ENCODE data around the gene JAM2. TPM values are rescaled to one million over a fixed set of nuclear protein-coding genes. Genes with fewer than 3 reads are reported as not detected.
A peak's percentile ranks its signal among the peaks of the same experiment; 100 is the strongest.
"Not testable (repeated sequence)": the region's sequence is repeated elsewhere in the genome, so short reads cannot be mapped to it uniquely, and the experiment has no call there.

The JAM2 gene
- total RNA-seq, 1 donor from 2014 or later, result 38.6 TPM

DNA sequence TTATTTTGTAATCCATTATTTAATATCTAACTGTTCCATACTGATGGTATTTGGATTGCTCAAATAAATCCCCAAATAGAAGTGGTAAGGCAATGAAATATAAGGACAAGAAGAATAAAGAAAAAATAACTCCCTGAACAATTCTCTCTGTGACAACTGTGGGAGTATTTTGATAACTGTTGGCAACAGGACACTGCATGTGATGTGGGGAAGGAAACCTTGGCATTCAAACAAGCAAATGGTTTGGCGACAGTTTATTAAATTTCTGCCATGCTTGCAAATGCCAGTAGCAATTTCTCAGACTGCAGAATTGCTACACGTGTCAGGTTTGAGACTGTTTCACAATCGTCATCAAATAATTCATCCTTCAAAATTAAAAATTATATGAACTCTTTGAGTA lies 23.2 kb upstream of the JAM2 start:
- no peak for DNase-seq
- ATAC-seq, result no peak
- Histone ChIP-seq H3K27me3 (no peaks in the 10 kb centered on the region), H3K4me3 (no peak overlapping the region), H3K9me3 (no peaks in the 10 kb centered on the region), H3K27ac (no peak overlapping the region), H3K4me1 (no peaks in the 10 kb centered on the region), H3K36me3 (no peaks in the 10 kb centered on the region)
- TF ChIP-seq, protein P1, sequence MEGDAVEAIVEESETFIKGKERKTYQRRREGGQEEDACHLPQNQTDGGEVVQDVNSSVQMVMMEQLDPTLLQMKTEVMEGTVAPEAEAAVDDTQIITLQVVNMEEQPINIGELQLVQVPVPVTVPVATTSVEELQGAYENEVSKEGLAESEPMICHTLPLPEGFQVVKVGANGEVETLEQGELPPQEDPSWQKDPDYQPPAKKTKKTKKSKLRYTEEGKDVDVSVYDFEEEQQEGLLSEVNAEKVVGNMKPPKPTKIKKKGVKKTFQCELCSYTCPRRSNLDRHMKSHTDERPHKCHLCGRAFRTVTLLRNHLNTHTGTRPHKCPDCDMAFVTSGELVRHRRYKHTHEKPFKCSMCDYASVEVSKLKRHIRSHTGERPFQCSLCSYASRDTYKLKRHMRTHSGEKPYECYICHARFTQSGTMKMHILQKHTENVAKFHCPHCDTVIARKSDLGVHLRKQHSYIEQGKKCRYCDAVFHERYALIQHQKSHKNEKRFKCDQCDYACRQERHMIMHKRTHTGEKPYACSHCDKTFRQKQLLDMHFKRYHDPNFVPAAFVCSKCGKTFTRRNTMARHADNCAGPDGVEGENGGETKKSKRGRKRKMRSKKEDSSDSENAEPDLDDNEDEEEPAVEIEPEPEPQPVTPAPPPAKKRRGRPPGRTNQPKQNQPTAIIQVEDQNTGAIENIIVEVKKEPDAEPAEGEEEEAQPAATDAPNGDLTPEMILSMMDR (IDR thresholded peaks at IDR 0.05), result no peak
- intact Hi-C loops (cut with DNase I), result no loop called here

DNA sequence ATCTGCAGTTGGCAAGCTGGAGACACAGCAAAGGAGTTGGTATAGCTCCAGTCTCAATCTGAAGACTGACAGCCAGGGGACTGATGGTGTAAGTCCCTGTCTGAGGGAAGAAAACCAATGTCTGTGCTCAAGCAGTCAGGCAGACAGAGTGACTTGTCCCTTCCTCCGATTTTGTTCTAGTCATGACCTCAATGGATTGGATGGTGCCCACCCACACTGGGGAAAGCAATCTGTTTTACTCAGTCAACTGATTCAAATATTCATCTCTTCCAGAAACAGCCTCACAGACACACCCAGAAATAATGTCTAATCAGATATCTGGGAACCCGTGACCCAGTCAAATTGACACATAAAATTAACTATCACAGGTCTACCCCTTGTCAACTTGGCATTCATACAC lies 19.9 kb upstream of the JAM2 start:
- TF ChIP-seq, protein P1 (IDR thresholded peaks at IDR 0.05), result no peak
- intact Hi-C loops (cut with DNase I), result no loop called here

DNA sequence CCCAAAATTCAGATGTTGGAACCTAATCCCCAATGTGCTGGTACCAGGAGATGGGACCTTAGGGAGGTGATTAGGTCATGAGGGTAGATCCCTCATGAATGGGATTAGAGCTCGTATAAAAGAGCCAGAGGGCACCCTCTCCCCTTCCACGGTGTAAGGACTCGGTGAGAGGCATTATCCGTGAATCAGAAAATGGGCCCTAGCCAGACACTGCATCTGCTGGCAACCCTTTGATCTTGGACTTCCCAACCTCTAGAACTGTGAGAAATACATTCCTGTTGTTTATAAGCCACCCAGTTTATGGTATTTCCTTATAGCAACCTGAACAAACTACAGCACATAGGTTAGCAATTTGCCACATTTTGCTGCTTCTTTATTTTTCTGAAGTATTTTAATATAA lies 14.5 kb upstream of the JAM2 start:
- ATAC-seq (no peak), DNase-seq (no peak)
- Histone ChIP-seq H3K9me3 (no peaks in the 10 kb centered on the region), H3K4me1 (no peaks in the 10 kb centered on the region), H3K4me3 (no peak overlapping the region), H3K36me3 (no peaks in the 10 kb centered on the region), H3K27me3 (no peaks in the 10 kb centered on the region), H3K27ac (no peak overlapping the region)
- intact Hi-C loops (cut with DNase I), result no loop called here
- TF ChIP-seq, protein P1 (IDR thresholded peaks at IDR 0.05), result no peak

More for the DNA sequence above, 19.9 kb upstream of the JAM2 start:
- Histone ChIP-seq H3K36me3 (no peaks in the 10 kb centered on the region), H3K4me1 (no peaks in the 10 kb centered on the region), H3K27me3 (no peaks in the 10 kb centered on the region), H3K9me3 (no peaks in the 10 kb centered on the region), H3K4me3 (no peak overlapping the region), H3K27ac (no peak overlapping the region)
- DNase-seq (no peak), ATAC-seq (no peak)

DNA sequence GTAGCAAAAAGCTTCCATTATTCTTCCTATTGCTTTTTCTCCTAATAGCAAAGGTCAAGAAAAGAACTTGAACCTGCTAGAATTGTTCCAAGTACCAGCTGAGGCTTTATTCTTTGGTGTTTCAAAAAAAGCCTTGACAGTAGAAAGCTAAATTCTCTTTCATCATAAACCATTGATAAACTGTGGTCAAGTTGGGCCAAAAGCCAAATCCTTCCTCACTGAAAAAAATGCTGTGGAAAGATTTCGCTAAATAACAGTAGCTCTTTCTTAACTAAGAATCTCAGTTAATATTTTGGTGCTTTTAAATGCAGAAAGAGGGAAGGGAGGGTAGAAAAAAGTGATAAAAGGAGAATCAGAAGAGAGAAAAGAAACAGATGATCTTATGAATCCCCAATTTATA lies 14.0 kb upstream of the JAM2 start:
- intact Hi-C loops (cut with DNase I), result no loop called here
- TF ChIP-seq, protein P1 (IDR thresholded peaks at IDR 0.05), result no peak
- ATAC-seq, result no peak
- H3K4me3 ChIP-seq, result no peak overlapping the region
- no peak overlapping the region for H3K27ac ChIP-seq
- H3K27me3 ChIP-seq, result no peaks in the 10 kb centered on the region
- H3K4me1 ChIP-seq, result no peaks in the 10 kb centered on the region
- no peaks in the 10 kb centered on the region for H3K36me3 ChIP-seq
- no peaks in the 10 kb centered on the region for H3K9me3 ChIP-seq
- DNase-seq, result no peak

DNA sequence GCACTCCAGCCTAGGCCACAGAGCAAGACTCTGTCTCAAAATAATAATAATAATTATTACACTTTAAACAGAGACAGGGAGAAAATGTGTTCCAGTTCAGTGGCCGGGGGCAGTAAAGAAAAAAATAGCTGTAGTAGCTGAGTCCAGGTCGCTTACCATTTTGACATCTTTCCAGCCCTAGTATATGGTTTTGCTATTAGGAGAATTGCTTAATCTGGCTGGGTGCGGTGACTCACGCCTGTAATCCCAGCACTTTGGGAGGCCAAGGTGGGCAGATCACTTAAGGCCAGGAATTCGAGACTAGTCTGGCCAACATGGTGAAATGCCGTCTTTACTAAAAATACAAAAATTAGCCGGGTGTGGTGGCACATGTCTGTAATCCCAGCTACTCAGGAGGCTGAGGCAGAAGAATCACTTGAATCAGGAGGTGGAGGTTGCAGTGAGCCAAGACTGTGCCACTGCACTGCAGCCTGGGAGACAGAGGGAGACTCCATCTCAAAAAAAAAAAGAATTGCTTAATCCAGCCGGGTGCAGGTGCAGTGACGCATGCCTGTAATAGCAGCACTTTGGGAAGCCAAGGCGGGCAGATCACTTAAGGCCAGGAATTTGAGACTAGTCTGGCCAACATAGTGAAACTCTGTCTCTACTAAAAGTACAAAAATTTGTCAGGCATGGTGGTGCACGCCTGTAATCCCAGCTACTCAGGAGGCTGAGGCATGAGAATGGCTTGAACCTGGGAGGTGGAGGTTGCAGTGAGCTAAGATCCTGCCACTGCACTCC lies 13.1 kb upstream of the JAM2 start:
- not testable (repeated sequence) for DNase-seq, ATAC-seq

DNA sequence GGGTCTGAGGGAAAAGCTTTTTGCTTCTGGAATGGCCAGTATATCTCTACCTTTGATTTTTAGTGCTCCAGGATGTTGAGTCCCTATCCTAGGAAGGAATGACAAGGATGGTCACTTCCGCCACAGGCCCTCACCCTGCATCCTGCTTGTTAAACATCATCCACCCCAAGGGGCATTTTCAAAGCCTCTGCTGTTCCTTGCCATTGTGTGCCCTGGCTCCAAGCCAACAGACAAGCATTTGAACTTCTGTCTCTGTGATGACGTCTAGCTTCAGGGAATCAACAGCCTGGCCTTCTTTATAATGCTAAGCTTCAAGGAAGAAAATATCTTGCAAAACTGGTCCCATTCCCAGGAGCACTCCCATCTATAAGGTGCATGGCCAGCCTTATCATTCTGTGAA lies 12.3 kb upstream of the JAM2 start:
- intact Hi-C loops (cut with DNase I), result no loop called here

More for the DNA sequence above, 13.1 kb upstream of the JAM2 start:
- intact Hi-C loops (cut with DNase I); H3K9me3 ChIP-seq; H3K36me3 ChIP-seq; H3K4me3 ChIP-seq; H3K27me3 ChIP-seq; H3K27ac ChIP-seq; H3K4me1 ChIP-seq: not testable (repeated sequence)

More for the DNA sequence above, 12.3 kb upstream of the JAM2 start:
- DNase-seq (no peak), ATAC-seq (peak; percentile 38)
- Histone ChIP-seq H3K27me3 (no peaks in the 10 kb centered on the region), H3K27ac (no peak overlapping the region), H3K4me1 (no peaks in the 10 kb centered on the region), H3K36me3 (no peaks in the 10 kb centered on the region), H3K9me3 (no peaks in the 10 kb centered on the region), H3K4me3 (no peak overlapping the region)
- TF ChIP-seq, protein P1 (IDR thresholded peaks at IDR 0.05), result no peak
